Measurements from ENCODE around the gene SERPINE2.

Gene SERPINE2

DNA sequence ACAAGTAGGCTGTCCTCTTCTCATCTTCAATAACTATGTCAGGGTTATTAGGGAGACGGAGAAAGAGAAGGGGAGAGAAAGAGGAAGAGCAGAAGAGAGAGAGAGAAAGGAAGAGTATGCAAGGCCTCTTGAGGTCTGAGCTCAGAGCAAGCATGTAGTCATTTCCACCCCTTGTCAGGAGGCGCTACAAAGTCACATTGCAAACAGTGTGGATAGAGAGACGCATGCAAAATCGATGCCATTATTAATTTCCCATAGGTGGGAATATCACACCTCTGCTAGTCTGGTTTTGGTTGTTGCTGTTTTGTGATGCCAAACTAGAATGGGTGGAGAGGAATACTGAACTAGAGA is 24.2 kb upstream of the SERPINE2 start:
- H3K4me3 ChIP-seq (ENCODE audit: low read length, poor library complexity, severe bottlenecking), result no peak overlapping the region
- no peak overlapping the region for H2AFZ ChIP-seq (ENCODE audit: low read length)
- H3K4me2 ChIP-seq (ENCODE audit: low read depth, low read length, poor library complexity, severe bottlenecking), result no peak overlapping the region
- no peaks in the 10 kb centered on the region for H3K79me2 ChIP-seq (ENCODE audit: insufficient read depth, low read length)
- H3K27me3 ChIP-seq (ENCODE audit: insufficient read depth, low read length, poor library complexity, severe bottlenecking), result no peaks in the 10 kb centered on the region
- no peaks in the 10 kb centered on the region for H3K4me1 ChIP-seq (ENCODE audit: insufficient read depth, low read length, poor library complexity, severe bottlenecking)
- H3K36me3 ChIP-seq (ENCODE audit: insufficient read depth, low read length), result no peaks in the 10 kb centered on the region
- H3K9me2 ChIP-seq (replicated peaks; ENCODE audit: low read depth, low read length), result no peaks in the 10 kb centered on the region
- TF ChIP-seq CTCF (conservative IDR thresholded peaks at IDR 0.05; ENCODE audit: low read length), result no peak
- TF ChIP-seq EZH2phosphoT487 (IDR thresholded peaks at IDR 0.05; ENCODE audit: borderline replicate concordance), result no peak
- no peaks in the 10 kb centered on the region for H4K20me1 ChIP-seq (ENCODE audit: insufficient read depth, low read length, poor library complexity, severe bottlenecking)
- no peaks in the 10 kb centered on the region for H3K9me3 ChIP-seq (ENCODE audit: insufficient read depth, low read depth, low read length)
- H3F3A ChIP-seq (ENCODE audit: low read depth), result no peaks in the 10 kb centered on the region
- H3K9ac ChIP-seq (ENCODE audit: low read depth, low read length, poor library complexity, severe bottlenecking), result no peak overlapping the region

DNA sequence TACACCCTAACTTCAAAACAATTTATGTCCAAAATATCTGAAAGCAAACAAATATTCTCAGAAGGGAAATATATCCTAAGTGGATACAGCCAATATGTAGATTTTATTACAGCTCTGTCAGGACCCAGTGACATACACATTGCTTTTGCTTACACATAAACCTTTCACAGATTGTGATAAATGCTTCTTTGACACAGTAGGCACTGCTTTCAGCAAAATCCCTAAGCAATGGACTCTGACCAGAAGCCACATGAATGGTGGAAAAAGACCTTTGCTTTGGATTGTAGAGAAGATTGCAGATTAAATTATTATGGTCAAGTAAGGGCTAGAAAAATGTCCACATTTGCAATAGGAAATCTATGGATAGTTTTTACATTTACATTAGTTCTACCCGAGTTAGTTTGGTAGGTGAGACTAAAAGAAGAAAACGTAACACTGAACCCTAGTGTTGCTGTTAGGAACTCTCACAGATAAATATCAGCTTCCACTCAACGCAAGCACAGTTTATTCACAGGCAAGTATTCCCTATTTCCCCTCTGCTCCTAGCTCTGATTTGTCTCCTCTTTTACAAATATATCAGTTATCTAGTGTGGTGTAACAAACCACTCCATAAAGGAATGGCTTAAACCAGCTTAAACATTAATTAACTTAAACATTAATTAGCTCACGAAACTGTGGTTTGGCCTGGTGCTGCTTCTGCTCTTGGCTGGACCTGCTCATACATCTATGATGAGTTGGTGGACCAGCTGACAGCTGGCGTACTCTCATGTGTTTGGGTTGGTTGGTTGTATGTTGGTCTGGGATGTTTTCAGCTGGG is 23.6 kb upstream of the SERPINE2 start:
- Histone ChIP-seq H2AFZ (ENCODE audit: low read length) (no peak overlapping the region), H3K9ac (ENCODE audit: low read depth, low read length, poor library complexity, severe bottlenecking) (no peak overlapping the region), H3K9me2 (replicated peaks; ENCODE audit: low read depth, low read length) (no peaks in the 10 kb centered on the region), H4K20me1 (ENCODE audit: insufficient read depth, low read length, poor library complexity, severe bottlenecking) (no peaks in the 10 kb centered on the region), H3K4me2 (ENCODE audit: low read depth, low read length, poor library complexity, severe bottlenecking) (no peak overlapping the region), H3K36me3 (ENCODE audit: insufficient read depth, low read length) (no peaks in the 10 kb centered on the region), H3F3A (ENCODE audit: low read depth) (no peaks in the 10 kb centered on the region), H3K9me3 (ENCODE audit: insufficient read depth, low read depth, low read length) (no peaks in the 10 kb centered on the region), H3K4me1 (ENCODE audit: insufficient read depth, low read length, poor library complexity, severe bottlenecking) (no peaks in the 10 kb centered on the region), H3K4me3 (ENCODE audit: low read length, poor library complexity, severe bottlenecking) (no peak overlapping the region), H3K27me3 (ENCODE audit: insufficient read depth, low read length, poor library complexity, severe bottlenecking) (no peaks in the 10 kb centered on the region), H3K79me2 (ENCODE audit: insufficient read depth, low read length) (no peaks in the 10 kb centered on the region)
- peak; percentile 57 for TF ChIP-seq CTCF (conservative IDR thresholded peaks at IDR 0.05; ENCODE audit: low read length)
- TF ChIP-seq EZH2phosphoT487 (IDR thresholded peaks at IDR 0.05; ENCODE audit: borderline replicate concordance), result no peak

DNA sequence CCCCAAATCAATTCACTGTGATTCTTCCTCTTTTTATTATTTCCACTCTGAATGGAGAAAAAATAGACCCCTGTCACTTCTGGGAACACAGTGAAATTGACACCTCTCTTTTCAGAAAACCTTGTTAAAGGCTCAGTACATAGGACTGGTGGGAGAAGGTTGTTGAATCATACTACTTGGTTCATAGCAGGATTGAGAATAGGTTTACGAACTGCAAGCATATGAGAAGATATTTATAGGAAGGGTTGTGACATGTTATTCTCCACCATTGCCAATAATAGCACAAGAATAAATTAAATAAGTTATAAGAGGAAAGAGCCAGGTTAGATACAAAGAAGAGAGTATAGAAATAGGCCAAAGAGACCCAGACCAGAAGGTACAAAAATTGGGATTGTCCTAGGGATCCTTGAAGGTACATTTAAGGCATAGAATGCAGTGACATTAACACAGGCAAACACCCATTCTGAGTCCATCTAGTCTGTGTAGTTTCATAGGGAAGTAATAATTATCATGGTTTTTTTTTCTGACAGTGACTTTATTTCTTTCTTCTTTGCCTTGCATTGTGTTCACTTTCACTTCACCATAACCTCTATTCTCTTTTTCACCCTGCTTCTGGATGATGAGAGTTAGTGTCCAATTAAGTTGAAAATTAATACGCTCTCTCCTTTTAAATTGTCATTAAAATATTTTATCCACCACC is 21.8 kb upstream of the SERPINE2 start:
- TF ChIP-seq CTCF (conservative IDR thresholded peaks at IDR 0.05; ENCODE audit: low read length) (no peak), EZH2phosphoT487 (IDR thresholded peaks at IDR 0.05; ENCODE audit: borderline replicate concordance) (no peak)
- Histone ChIP-seq H3K4me3 (ENCODE audit: low read length, poor library complexity, severe bottlenecking) (no peak overlapping the region), H3K79me2 (ENCODE audit: insufficient read depth, low read length) (no peaks in the 10 kb centered on the region), H3K9me2 (replicated peaks; ENCODE audit: low read depth, low read length) (no peaks in the 10 kb centered on the region), H3K9me3 (ENCODE audit: insufficient read depth, low read depth, low read length) (no peaks in the 10 kb centered on the region), H2AFZ (ENCODE audit: low read length) (no peak overlapping the region), H3K9ac (ENCODE audit: low read depth, low read length, poor library complexity, severe bottlenecking) (no peak overlapping the region), H4K20me1 (ENCODE audit: insufficient read depth, low read length, poor library complexity, severe bottlenecking) (no peaks in the 10 kb centered on the region), H3K4me1 (ENCODE audit: insufficient read depth, low read length, poor library complexity, severe bottlenecking) (no peaks in the 10 kb centered on the region), H3K4me2 (ENCODE audit: low read depth, low read length, poor library complexity, severe bottlenecking) (no peak overlapping the region), H3K27me3 (ENCODE audit: insufficient read depth, low read length, poor library complexity, severe bottlenecking) (no peaks in the 10 kb centered on the region), H3K36me3 (ENCODE audit: insufficient read depth, low read length) (no peaks in the 10 kb centered on the region), H3F3A (ENCODE audit: low read depth) (no peaks in the 10 kb centered on the region)
